ENCODE results near the gene SNAI1. TPM values are rescaled to one million over a fixed set of nuclear protein-coding genes. Genes with fewer than 3 reads are reported as not detected.
A peak's percentile ranks its signal among the peaks of the same experiment; 100 is the strongest.

SNAI1 gene
- total RNA-seq (1 to 10 TPM; 1.7 to 2.5 TPM), total RNA-seq (0 to 15.7 (median 0.62) reads per million in 172 experiments)
- polyA plus RNA-seq (2013, experiment 1 of 2), result 0.43 TPM
- 3.6 TPM for polyA plus RNA-seq (2013, experiment 2 of 2)

- ChIA-PET POLR2A (interaction anchor here (0.6 to 2.1 kb wide), 3 partner anchors 12 to 104 kb away, joined by 3 to 7 read pairs (median 3); partner anchors contain the start of gene RNF114), CTCF (interaction anchor here (1.2 to 8.0 kb wide), 2 partner anchors 12 to 87 kb away, joined by 3 to 102 read pairs; no protein-coding TSS in a partner anchor)
- peak within 1 kb of the TSS; percentile 74 for H3K27ac Mint-ChIP-seq
- Histone ChIP-seq H3K27ac (ENCODE audit: low read depth in 1 of 2, low read length in 2 of 2) (no peak within 1 kb of the TSS), H3K9me3 (ENCODE audit: control insufficient read depth in 1 of 2, insufficient read depth in 1 of 2, low read length in 2 of 2) (no peaks in the 10 kb centered on the region), H3K36me3 (ENCODE audit: insufficient read depth, low read length) (no peaks in the 10 kb centered on the region), H3K4me1 (ENCODE audit: insufficient read depth, low read length) (peaks cover 24% of the 10 kb centered on the region), H3K27me3 (ENCODE audit: control insufficient read depth in 1 of 2, insufficient read depth in 2 of 2, low read length in 2 of 2) (no peaks in the 10 kb centered on the region), H3K4me3 (ENCODE audit: low read length) (peak within 1 kb of the TSS; percentile 48)
- peak within 1 kb of the TSS; percentile 72 for H3K4me3 Mint-ChIP-seq
- ATAC-seq (ENCODE audit: poor library complexity) (peak; percentile 91), DNase-seq (peak; percentile 68 to 94 (median 82))
- no peaks in the 10 kb centered on the region for H3K27me3 Mint-ChIP-seq
- intact Hi-C loops (cut with DNase I, micrococcal nuclease), result loop anchor here (1.0 to 5.0 kb wide), 7 partner anchors 46 to 750 kb away; partner anchors contain the start of genes PARD6B (in 1 of the 2), PTPN1 (in 1 of the 2) and RNF114 (in 1 of the 2)
- peaks cover 15% of the 10 kb centered on the region for H3K4me1 Mint-ChIP-seq (ENCODE audit: low read depth)
- TF ChIP-seq CTCF (IDR thresholded peaks at IDR 0.05), result peak; percentile 28
- no peaks in the 10 kb centered on the region for H3K9me3 Mint-ChIP-seq
- H3K36me3 Mint-ChIP-seq (ENCODE audit: low read depth), result no peaks in the 10 kb centered on the region
Observed at GRCh38 chr20:49982346-49983122, at the start of gene SNAI1. Gene SNAI1 (plus strand): TSS chr20:49982980. CDS start chr20:49983060, 80 bp downstream.

GRCh38 chr20:49935746-49936152, 47.0 kb upstream of the SNAI1 start:
- Histone ChIP-seq H3K4me3 (ENCODE audit: low read length) (peak overlapping the region; percentile 97), H3K36me3 (ENCODE audit: insufficient read depth, low read length) (peaks cover 11% of the 10 kb centered on the region), H3K9me3 (ENCODE audit: control insufficient read depth in 1 of 2, insufficient read depth in 1 of 2, low read length in 2 of 2) (no peaks in the 10 kb centered on the region), H3K4me1 (ENCODE audit: insufficient read depth, low read length) (peaks cover 38% of the 10 kb centered on the region), H3K27me3 (ENCODE audit: control insufficient read depth in 1 of 2, insufficient read depth in 2 of 2, low read length in 2 of 2) (no peaks in the 10 kb centered on the region), H3K27ac (ENCODE audit: low read depth in 1 of 2, low read length in 2 of 2) (no peak overlapping the region)
- Mint-ChIP-seq H3K4me1 (ENCODE audit: low read depth) (peaks cover 45% of the 10 kb centered on the region), H3K36me3 (ENCODE audit: low read depth) (peaks cover 34% of the 10 kb centered on the region), H3K4me3 (peak overlapping the region; percentile 93), H3K27me3 (no peaks in the 10 kb centered on the region), H3K9me3 (no peaks in the 10 kb centered on the region), H3K27ac (peak overlapping the region; percentile 90)
- DNase-seq, result no peak
- POLR2A ChIA-PET, result interaction anchor here (0.6 to 3.1 kb wide), 15 partner anchors 9 to 995 kb away, joined by 3 to 33 read pairs (median 6); partner anchors contain the start of genes ADNP, B4GALT5, PEDS1 and PTPN1
- CTCF ChIA-PET, result interaction anchor here (1.2 kb wide), 1 partner anchor 20 kb away, joined by 7 read pairs; no protein-coding TSS in a partner anchor
- no peak for ATAC-seq (ENCODE audit: poor library complexity)
- intact Hi-C loops (cut with DNase I, micrococcal nuclease), result loop anchor here in 1 of 2 experiments (1.0 to 10.0 kb wide), 5 partner anchors 20 to 891 kb away; partner anchors contain the start of genes B4GALT5, CSE1L, SNAI1 and SPATA2
- TF ChIP-seq CTCF (IDR thresholded peaks at IDR 0.05), result no peak
